ENCODE results near the gene TNFSF12.

Gene TNFSF12

DNA sequence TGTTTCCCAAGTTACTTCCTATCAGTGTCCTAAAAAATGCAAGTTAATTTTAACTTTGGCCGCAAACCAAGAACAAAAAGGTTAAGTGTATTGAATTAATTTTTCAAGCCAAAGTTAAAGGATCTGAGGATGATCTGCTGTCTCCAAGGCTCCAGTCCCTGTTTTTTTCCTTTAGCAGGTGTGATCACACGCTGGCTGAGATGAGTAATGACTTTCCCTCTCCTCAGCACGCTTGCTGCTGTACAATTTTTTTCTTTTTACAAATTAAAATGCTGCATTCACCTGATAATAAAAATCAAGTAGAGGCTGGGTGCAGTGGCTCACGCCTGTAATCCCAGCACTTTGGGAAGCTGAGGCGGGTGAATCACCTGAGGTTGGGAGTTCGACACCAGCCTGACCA is 3.9 kb upstream of the TNFSF12 start:
- Histone ChIP-seq H3K27ac (ENCODE audit: low read depth, low read length) (no peak overlapping the region), H3K9ac (ENCODE audit: low read length) (no peak overlapping the region), H3K18ac (ENCODE audit: low read length) (no peak overlapping the region), H2AK5ac (ENCODE audit: low read length) (no peak overlapping the region), H4K8ac (ENCODE audit: low read depth, low read length) (no peak overlapping the region), H3K79me2 (ENCODE audit: control insufficient read depth, insufficient read depth, low read length, poor library complexity) (no peaks in the 10 kb centered on the region), H3K4me1 (ENCODE audit: control insufficient read depth in 1 of 2, insufficient read depth in 2 of 2, low read length in 2 of 2) (peaks cover 6 to 10% of the 10 kb centered on the region in 2 experiments), H2AFZ (ENCODE audit: insufficient read depth, low read length, poor library complexity) (no peak overlapping the region), H3K14ac (ENCODE audit: low read length) (no peak overlapping the region), H3K79me1 (ENCODE audit: low read length) (peaks cover 6% of the 10 kb centered on the region), H2BK120ac (ENCODE audit: insufficient read depth, low read length, poor library complexity) (no peak overlapping the region), H3K4ac (ENCODE audit: low read depth, low read length) (no peak overlapping the region), H4K12ac (ENCODE audit: low read depth, low read length) (no peak overlapping the region), H3K27me3 (ENCODE audit: insufficient read depth, low read length) (no peaks in the 10 kb centered on the region), H3K4me3 (ENCODE audit: low read depth, low read length) (no peak overlapping the region), H2BK5ac (ENCODE audit: low read depth, low read length, poor library complexity) (no peak overlapping the region), H3K36me3 (ENCODE audit: control insufficient read depth in 1 of 2, insufficient read depth in 2 of 2, low read length in 2 of 2) (no peaks in the 10 kb centered on the region), H4K91ac (ENCODE audit: low read depth, low read length) (no peak overlapping the region), H3K9me3 (ENCODE audit: insufficient read depth, low read depth, low read length) (no peaks in the 10 kb centered on the region), H3K4me2 (ENCODE audit: low read length) (no peak overlapping the region), H3K23ac (ENCODE audit: low read length) (no peak overlapping the region), H2BK12ac (ENCODE audit: low read length) (no peak overlapping the region)
- WGBS (ENCODE audit: extremely low coverage, insufficient coverage, insufficient read length) = no CpG with 5 or more reads among the region's 6 CpGs
- DNase-seq = no peak

DNA sequence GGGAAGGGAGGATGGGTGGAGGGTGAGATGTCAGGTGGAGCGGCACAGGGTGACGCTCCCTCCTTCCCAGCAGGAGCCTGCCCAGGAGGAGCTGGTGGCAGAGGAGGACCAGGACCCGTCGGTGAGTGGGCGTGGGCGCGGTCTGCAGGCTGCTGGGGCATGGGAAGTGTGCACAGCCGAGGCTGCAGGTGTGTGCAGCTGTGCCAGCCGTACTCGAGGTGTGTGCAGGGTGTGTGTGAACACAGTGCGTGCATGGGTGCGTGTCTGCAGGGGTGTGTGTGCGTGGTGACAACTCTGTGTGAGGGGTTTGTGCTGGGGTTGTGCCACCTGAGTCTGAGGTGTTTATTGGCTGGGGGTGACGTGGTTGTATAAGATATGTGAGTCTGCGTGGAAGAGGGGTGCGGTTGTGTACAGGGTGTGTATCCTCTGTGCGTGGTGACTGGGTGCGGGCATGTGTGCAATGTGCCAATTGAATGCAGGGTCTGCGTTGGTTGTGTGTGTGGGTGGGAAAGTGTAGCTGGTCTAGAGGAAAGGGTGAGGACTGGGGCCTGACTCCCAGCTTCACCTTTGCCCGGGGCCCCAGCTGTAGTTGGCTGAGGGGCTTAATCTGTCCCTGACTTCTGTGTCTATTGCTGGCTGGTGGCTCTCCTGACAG is 670 bp downstream of the TNFSF12 start:
- Histone ChIP-seq H3K4me1 (ENCODE audit: control insufficient read depth in 1 of 2, insufficient read depth in 2 of 2, low read length in 2 of 2) (peaks cover 6 to 10% of the 10 kb centered on the region in 2 experiments), H3K9ac (ENCODE audit: low read length) (no peak overlapping the region), H3K79me1 (ENCODE audit: low read length) (peaks cover 6% of the 10 kb centered on the region), H3K23ac (ENCODE audit: low read length) (no peak overlapping the region), H3K36me3 (ENCODE audit: control insufficient read depth in 1 of 2, insufficient read depth in 2 of 2, low read length in 2 of 2) (no peaks in the 10 kb centered on the region), H2BK12ac (ENCODE audit: low read length) (no peak overlapping the region), H3K27me3 (ENCODE audit: insufficient read depth, low read length) (no peaks in the 10 kb centered on the region), H2AFZ (ENCODE audit: insufficient read depth, low read length, poor library complexity) (peak overlapping the region; percentile 33), H3K9me3 (ENCODE audit: insufficient read depth, low read depth, low read length) (no peaks in the 10 kb centered on the region), H4K91ac (ENCODE audit: low read depth, low read length) (no peak overlapping the region), H3K4me3 (ENCODE audit: low read depth, low read length) (no peak overlapping the region), H3K4ac (ENCODE audit: low read depth, low read length) (no peak overlapping the region), H3K18ac (ENCODE audit: low read length) (no peak overlapping the region), H3K4me2 (ENCODE audit: low read length) (peak overlapping the region; percentile 99), H2BK120ac (ENCODE audit: insufficient read depth, low read length, poor library complexity) (no peak overlapping the region), H2BK5ac (ENCODE audit: low read depth, low read length, poor library complexity) (no peak overlapping the region), H4K8ac (ENCODE audit: low read depth, low read length) (peak overlapping the region; percentile 56), H3K14ac (ENCODE audit: low read length) (no peak overlapping the region), H2AK5ac (ENCODE audit: low read length) (no peak overlapping the region), H4K12ac (ENCODE audit: low read depth, low read length) (peak overlapping the region; percentile 56), H3K27ac (ENCODE audit: low read depth, low read length) (no peak overlapping the region), H3K79me2 (ENCODE audit: control insufficient read depth, insufficient read depth, low read length, poor library complexity) (no peaks in the 10 kb centered on the region)
- no CpG with 5 or more reads among the region's 20 CpGs for WGBS (ENCODE audit: extremely low coverage, insufficient coverage, insufficient read length)
- DNase-seq = no peak

DNA sequence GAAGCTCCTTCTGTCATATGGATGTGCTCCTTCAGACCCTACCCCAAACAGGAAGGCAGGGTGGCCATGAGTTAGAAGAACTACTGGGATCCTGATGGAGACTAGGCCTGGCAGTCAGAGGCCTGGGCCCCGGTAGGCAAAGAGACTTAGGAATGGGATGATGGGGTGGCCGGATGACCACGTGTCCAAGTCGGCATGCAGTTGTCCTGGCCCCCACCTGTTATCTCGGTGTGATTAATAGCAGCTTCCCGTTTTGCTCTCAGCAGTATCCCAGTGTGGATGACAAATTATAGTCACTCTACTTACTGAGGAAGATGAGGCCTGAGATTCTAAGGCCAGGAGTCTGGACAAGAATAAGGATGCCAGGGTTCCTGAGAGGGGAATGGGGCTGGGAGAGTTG is 1.5 kb downstream of the TNFSF12 start:
- Histone ChIP-seq H3K18ac (ENCODE audit: low read length) (no peak overlapping the region), H4K91ac (ENCODE audit: low read depth, low read length) (no peak overlapping the region)
- no CpG with 5 or more reads among the region's 6 CpGs for WGBS (ENCODE audit: extremely low coverage, insufficient coverage, insufficient read length)

DNA sequence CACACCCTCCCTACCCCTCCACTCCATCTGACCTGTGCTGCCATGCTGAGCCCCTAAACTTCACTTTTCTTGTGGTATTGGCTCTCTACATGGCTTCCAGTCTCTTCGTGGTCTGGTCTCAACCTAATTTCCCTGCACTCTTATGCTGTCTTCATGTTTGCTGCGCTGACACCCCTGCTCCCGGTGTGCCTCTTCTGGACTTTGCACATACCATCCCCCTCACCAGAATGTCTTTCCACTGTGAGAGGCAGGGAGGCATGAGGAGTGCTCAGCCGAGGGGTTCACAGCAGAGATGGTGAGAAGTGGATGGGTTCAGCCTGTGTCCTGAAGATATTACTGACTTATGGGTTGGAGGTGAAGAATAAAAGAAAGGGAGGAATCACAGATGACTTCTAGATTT is 2.5 kb downstream of the TNFSF12 start:
- Histone ChIP-seq H3K18ac (ENCODE audit: low read length) (no peak overlapping the region), H2BK120ac (ENCODE audit: insufficient read depth, low read length, poor library complexity) (no peak overlapping the region), H2BK12ac (ENCODE audit: low read length) (no peak overlapping the region), H3K4me3 (ENCODE audit: low read depth, low read length) (peak overlapping the region; percentile 23), H3K79me1 (ENCODE audit: low read length) (peaks cover 6% of the 10 kb centered on the region), H3K9me3 (ENCODE audit: insufficient read depth, low read depth, low read length) (no peaks in the 10 kb centered on the region), H3K27me3 (ENCODE audit: insufficient read depth, low read length) (no peaks in the 10 kb centered on the region), H2AK5ac (ENCODE audit: low read length) (no peak overlapping the region), H4K8ac (ENCODE audit: low read depth, low read length) (no peak overlapping the region), H2BK5ac (ENCODE audit: low read depth, low read length, poor library complexity) (no peak overlapping the region), H3K4me1 (ENCODE audit: control insufficient read depth in 1 of 2, insufficient read depth in 2 of 2, low read length in 2 of 2) (peaks cover 6 to 10% of the 10 kb centered on the region in 2 experiments), H2AFZ (ENCODE audit: insufficient read depth, low read length, poor library complexity) (no peak overlapping the region), H4K12ac (ENCODE audit: low read depth, low read length) (no peak overlapping the region), H3K9ac (ENCODE audit: low read length) (no peak overlapping the region), H3K79me2 (ENCODE audit: control insufficient read depth, insufficient read depth, low read length, poor library complexity) (no peaks in the 10 kb centered on the region), H3K14ac (ENCODE audit: low read length) (no peak overlapping the region), H3K36me3 (ENCODE audit: control insufficient read depth in 1 of 2, insufficient read depth in 2 of 2, low read length in 2 of 2) (no peaks in the 10 kb centered on the region), H3K4me2 (ENCODE audit: low read length) (no peak overlapping the region), H3K4ac (ENCODE audit: low read depth, low read length) (no peak overlapping the region), H4K91ac (ENCODE audit: low read depth, low read length) (no peak overlapping the region), H3K27ac (ENCODE audit: low read depth, low read length) (no peak overlapping the region), H3K23ac (ENCODE audit: low read length) (no peak overlapping the region)
- DNase-seq = no peak
- WGBS (ENCODE audit: extremely low coverage, insufficient coverage, insufficient read length) = no CpG with 5 or more reads among the region's 4 CpGs

More for the DNA sequence above, 1.5 kb downstream of the TNFSF12 start:
- peaks cover 6 to 10% of the 10 kb centered on the region in 2 experiments for H3K4me1 ChIP-seq (ENCODE audit: control insufficient read depth in 1 of 2, insufficient read depth in 2 of 2, low read length in 2 of 2)
- DNase-seq = no peak
- no peaks in the 10 kb centered on the region for H3K27me3 ChIP-seq (ENCODE audit: insufficient read depth, low read length)
- no peaks in the 10 kb centered on the region for H3K9me3 ChIP-seq (ENCODE audit: insufficient read depth, low read depth, low read length)
- no peak overlapping the region for H3K4ac ChIP-seq (ENCODE audit: low read depth, low read length)
- no peak overlapping the region for H3K27ac ChIP-seq (ENCODE audit: low read depth, low read length)
- H3K79me1 ChIP-seq (ENCODE audit: low read length) = peaks cover 6% of the 10 kb centered on the region
- H2BK120ac ChIP-seq (ENCODE audit: insufficient read depth, low read length, poor library complexity) = no peak overlapping the region
- H4K12ac ChIP-seq (ENCODE audit: low read depth, low read length) = no peak overlapping the region
- H3K79me2 ChIP-seq (ENCODE audit: control insufficient read depth, insufficient read depth, low read length, poor library complexity) = no peaks in the 10 kb centered on the region
- H4K8ac ChIP-seq (ENCODE audit: low read depth, low read length) = no peak overlapping the region
- no peak overlapping the region for H2BK5ac ChIP-seq (ENCODE audit: low read depth, low read length, poor library complexity)
- no peak overlapping the region for H3K4me2 ChIP-seq (ENCODE audit: low read length)
- H3K23ac ChIP-seq (ENCODE audit: low read length) = no peak overlapping the region
- no peak overlapping the region for H3K4me3 ChIP-seq (ENCODE audit: low read depth, low read length)
- H2AFZ ChIP-seq (ENCODE audit: insufficient read depth, low read length, poor library complexity) = no peak overlapping the region
- H2BK12ac ChIP-seq (ENCODE audit: low read length) = no peak overlapping the region
- H2AK5ac ChIP-seq (ENCODE audit: low read length) = no peak overlapping the region
- no peaks in the 10 kb centered on the region for H3K36me3 ChIP-seq (ENCODE audit: control insufficient read depth in 1 of 2, insufficient read depth in 2 of 2, low read length in 2 of 2)
- no peak overlapping the region for H3K14ac ChIP-seq (ENCODE audit: low read length)
- H3K9ac ChIP-seq (ENCODE audit: low read length) = no peak overlapping the region
